Measurements from ENCODE around the gene ABTB2.

ABTB2 gene

DNA sequence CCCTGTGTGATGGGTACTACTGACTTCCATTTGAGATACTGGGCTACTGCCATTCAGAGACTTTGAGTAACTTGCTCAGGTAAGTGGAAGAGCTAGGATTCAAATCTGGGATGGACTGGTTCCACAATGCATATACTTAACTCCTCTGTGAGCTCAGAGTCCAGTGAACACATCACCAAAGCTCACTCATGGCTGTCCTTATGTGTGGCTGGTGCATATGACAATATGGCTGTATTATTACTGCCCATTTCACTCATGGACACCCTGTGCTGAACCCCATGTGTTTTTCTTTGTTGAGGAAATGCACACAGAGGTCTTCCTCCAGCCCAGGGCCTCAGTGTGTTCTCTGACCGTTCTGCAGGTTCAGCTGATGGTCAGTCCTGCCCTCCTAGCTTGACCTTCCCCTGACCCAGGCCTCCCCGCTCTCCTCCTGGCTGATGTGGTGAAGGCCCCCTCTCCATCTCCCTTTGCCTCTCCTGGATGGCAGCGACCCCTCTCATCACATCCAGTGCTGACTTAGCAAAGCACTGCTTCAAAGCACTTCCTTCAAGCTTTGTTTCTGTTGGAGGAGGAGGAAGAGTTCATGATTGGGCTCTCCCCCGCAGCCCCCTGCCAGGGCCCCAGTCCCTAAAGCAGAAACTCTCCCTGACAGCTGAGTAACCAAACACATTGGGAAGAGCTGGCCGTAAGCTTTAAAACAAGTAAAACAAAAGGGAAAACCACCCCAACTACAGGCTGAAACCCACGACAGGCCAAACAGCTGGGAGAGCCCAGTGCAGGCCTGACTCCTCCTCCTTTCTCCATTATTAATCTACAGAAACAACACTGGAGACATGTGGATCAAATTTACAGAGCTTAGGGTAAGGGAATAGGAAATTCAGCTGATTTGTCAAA lies 151.2 kb downstream of the ABTB2 start:
- DNase-seq = no peak

DNA sequence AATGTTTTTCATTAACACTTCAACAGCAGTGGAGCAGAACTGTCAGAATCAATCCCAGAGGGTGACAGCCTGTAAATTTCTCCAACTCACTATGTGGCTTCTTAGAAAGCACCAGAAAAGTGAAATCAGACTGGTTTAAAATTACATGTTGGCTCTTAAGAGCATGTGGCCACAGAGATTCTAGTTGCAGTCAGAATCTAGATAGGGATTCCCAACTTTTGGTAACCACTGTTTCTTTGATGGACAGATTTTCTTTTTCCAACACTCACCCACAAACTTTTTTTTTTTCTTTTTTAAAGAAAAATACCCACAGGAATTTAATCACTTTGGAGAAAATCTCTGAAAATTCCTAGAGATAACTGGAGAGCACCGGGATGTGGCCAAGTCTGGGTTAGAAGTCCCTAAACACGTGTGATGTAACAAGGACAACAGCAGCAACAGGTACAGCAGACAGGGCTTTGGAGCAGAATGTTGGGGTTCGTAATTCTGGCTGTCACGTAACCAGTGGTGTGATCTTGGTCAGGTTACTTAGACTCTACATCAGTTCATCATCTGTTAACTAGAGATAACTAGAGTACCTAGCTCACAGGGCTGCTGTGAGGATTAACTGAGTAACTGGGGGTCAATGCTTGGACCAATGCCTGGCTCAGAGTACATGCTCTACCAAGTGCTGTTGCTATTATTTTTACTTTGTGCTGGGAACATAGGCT lies 152.3 kb downstream of the ABTB2 start:
- DNase-seq = no peak

DNA sequence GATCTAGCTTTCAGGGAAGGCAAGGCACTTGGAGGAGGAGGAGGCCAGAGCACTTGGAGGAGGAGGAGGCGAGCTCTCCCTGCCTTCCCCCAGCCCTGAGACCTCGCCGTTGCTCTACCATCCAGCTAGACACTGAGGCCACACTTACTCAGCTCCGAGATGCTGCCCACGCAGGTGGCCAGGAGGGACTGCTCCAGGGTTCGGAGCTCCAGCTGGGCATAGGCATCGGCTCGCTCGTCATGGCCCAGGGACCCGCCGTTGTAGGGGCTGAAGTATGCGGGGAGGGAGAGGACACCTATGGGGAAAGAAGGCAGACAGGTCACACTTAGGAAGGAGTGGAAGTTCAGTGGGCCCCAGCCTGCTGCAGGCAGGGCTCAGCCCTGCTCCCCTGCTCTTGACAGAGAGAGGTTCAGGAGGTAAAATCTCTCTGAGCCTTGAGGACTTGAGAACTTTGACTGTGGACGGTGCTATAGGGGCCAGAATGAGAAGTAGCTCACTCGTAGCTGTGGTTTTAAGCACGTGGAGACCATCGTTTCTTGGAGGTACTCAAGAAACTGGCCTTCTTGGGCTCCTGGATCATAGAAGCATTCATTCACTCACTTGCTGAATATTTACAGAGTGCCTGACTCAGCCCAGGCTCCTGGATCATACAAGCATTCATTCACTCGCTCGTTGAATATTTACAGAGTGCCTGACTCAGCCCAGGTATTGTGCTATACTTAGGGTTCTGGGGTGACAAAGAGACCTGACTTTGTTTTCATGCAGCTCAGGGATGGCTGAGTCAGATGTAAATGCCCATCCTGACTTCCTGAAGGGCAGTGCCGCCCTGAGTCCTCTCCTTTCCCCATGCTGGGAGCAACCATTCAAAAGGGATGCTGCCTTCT lies 153.2 kb downstream of the ABTB2 start:
- DNase-seq = no peak

DNA sequence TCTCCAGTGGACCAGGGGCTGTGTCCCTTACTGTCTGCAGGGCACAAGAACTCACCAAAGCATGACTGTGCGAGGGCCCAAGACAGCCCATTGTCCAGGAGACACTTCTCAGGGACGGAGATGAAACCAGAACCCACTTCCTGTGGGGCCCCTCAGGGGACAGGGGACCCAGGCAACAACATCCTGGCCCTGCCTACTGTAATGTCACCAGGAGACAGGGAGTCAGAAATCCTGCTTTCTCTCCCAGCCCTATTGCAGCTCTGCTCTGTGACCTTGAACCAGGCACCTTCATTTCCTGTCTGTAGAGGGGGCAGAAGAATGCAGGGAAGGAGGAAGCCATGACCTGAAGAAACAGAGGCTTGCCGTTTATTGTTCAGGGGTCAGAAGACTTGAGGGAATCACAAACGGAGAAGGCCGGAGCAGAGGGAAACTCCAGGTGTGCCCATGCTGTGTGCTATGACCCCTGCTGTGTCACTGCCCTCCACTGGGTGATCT lies 154.4 kb downstream of the ABTB2 start:
- no peak for DNase-seq

DNA sequence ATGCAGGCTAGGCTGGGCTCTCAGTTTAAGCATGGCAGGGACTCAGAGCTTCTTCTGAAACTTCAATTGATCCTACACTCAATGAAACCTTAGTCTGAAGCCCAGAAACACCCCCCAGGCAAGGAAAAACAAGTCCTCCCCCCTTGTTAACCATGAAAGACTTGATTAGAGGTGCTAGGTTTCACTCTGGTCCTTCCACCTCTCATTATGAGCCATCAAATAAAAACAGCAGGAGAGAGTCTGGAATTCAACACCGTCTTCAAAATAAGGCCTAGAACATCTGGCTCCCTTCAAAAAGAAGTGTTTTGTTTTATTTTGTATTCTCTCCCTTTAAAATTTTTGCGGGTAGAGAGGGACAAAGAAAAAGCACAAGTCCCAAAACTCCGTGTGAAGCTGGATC lies 156.7 kb downstream of the ABTB2 start:
- no peak for DNase-seq

DNA sequence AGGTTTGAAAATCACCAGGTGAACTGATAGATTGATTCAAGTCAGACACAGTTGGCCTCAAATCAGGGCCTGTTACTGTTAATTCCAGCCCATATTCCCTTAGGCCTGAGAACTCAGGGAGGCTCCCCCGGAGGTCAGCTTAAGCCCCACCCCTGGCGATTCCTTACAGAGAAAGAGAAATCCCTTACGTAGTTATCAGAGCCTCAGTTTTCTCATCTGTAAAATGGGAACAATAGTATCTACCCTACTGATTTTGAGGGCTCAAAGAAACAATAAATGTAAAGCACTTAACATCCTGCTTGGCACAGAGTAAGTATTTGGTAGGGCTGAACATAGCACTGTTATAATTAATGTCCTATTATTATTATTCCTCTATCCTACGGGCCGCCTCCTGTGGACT lies 158.3 kb downstream of the ABTB2 start:
- no peak for DNase-seq

DNA sequence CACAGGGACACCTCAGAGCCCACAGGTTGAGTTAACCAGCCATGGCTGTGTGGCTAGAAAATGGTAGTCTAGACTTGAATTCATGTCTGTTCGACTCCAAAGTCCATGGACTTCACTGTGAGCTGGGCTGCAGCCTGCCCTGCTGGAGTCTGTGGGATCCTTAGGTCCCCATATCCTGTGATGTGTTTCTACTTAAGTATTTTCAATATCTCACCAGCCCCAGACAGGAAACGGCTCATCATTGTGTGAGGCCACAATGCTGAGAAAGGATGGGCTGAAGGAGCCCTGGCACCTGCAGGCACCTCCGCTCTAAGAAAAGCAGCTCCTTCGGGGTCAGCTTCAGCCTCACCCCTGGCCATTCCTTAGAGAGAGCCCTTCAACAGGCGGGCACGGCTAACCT lies 159.3 kb downstream of the ABTB2 start:
- DNase-seq = no peak

DNA sequence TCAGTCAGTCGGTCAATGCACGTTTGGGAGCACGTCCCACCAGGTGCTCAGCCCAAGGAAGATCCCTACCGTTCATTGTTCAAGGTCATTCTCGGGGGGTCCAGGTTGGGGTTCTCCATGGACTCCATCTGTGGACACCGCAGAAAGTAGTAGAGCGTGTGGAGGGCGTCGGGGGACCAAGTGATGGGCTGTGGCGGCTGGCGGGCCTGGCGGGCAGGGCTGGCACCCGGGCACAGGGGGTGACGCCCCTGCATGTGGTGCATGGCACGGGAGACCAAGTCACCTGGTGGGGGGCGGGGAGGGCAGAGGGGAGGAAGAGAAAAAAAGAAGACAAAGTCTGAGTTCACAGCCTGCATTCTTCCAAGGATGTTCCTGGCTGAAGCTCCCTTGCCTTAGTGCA lies 160.6 kb downstream of the ABTB2 start:
- no peak for DNase-seq

DNA sequence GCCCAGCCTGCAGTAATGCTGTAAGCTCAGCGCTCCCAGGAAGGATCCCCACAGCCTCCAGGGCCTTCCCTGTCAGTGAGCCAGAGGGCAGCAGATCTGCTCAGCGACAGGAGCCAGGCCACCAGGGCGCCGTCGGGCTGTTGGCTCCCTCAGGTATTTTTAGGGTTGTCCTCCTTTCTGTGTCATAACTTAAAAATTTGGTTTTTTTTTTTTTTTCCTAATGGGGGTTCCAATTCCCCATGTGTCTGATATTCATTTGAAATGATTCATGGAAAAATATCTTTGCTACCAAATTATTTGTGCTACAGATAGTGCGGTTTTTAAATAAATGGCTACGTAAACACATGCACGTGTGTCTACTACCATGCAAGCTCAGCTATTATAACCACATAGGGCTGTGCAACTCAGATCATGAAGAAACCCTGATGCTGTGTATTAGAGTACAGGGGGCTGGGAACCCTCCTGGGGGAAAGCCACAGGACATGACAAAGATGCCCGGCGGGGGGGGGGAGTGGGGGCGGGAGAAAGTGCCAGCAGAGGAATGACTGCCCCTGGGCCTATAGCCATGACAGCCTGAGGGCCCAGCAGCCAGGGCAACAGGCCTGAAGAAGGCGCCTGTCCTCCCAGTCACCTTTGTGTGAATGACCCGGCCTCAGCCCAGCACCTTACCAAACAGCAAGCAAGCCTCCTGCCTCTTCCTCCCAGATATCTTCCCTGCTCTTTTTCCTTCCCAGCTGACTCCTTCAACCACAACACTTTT lies 163.1 kb downstream of the ABTB2 start:
- DNase-seq = no peak

DNA sequence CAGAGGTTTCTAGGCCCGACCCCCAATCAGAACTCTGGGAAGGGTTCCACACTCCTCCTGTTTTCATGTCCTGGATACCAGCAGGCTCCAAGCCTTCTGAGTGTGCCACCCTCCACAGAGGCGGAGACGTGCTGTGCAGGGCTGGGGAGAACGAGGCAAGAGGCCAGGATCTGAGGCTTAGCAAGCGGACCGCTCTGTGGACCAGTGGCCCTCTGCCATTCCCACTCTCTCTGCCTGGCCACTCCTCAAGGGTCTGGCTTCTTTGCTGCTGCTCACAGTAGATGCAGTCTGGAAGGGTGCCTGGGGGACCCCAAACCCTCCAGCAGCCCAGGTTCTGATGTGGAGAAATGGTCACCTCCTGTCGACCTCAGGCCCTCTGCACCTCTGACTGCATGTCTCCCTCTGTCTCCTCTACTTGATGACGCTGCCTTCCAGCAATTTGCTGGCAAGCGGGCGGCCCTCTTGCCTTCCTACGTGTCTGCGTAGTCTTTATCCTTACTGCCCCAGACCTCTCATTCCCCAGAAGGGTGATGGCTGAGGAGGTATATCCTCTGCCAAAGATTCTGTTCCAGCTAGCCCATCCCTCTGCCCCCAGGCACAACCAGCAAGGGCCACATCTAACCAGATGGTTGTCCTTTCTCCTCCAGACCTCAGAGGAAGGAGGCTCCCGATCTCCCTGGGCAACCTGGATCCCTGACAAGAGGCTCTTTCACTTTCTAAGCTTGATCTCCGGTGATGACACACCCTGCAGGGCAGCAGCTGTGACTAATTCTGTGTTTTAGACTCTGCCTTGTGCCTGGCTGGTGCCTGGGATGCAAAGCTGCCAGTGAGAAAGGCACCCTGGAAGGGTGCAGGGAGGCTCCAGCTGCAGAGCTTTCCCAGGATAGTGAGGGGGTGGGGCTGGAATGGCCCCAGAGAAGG lies 165.1 kb downstream of the ABTB2 start:
- no peak for DNase-seq

DNA sequence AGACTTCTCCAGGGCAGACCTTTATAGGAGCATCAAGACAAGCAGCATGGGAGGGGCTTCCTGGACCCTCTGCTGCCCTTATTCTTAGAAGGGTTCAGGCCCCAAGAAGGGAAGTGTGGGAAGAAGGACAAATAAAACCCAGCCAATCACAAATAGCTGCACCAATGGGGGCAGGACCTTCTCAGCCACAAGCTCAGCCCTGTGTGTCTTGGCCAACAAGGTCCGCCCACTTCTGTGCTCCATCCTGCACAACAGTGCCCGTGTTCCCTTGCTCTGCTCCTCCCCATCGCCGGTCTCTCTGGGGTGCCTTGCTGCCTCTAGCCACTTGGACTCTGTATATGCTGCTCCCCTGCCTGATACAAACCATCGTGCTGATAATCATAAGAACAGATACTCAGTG lies 166.2 kb downstream of the ABTB2 start:
- DNase-seq = no peak

DNA sequence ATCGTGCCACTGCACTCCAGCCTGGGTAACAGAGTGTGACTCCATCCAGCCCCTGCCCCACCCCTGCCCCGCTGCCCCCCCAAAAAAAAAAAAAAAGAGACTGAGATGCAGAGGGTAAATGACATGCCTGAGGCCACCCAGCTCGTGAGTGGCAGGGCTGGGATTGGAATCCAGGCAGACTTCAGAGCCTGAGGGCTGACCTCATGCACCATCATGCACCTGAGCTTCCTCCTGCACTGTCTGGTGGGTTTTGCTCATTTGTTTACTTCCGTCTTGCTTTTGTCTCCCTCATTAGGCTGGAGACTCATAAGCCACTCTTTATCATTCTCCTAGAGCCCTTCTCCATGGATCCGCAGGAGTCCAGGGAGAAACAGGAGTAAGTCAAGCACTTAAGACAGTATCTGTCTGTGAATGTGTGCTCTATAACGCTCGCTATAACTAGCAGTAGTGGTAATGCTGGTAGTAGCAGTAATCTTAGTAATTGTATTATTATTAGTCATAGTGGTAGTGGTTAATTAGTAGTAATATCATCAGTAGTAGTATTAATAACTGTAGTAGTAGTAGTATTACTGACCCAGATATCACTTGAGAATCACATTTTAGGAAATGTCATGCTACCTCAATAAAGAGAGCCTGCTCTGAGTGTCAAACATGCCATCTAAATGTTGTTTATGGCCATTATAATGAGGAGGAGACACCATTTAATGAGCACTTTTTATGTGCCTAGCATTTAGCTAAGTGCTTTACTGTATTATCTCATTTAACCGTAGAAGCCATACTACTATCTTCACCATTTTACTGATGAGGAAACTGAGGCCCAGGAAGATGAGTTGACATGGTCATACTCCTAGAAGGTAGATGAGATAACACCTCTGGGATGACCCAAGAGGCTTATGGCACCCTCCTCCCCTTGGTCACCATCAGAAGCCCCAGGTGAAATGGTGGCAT lies 167.3 kb downstream of the ABTB2 start:
- no peak for DNase-seq

DNA sequence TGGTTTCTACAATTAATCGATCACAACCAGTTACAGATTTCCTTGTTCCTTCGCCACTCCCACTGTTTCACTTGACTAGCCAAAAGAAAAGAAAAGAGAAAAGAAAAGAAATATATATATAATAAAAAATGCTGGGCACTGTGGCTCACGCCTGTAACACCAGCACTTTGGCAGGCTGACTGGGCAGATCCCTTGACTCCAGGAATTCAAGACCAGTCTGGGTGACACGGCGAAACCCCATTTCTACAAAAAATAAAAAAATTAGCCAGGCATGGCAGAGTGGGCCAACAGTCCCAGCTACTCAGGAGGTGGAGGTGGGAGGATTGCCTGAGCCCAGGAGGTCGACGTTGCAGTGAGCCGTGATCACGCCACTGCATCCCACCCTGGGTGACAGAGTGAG lies 168.6 kb downstream of the ABTB2 start:
- DNase-seq = no peak

DNA sequence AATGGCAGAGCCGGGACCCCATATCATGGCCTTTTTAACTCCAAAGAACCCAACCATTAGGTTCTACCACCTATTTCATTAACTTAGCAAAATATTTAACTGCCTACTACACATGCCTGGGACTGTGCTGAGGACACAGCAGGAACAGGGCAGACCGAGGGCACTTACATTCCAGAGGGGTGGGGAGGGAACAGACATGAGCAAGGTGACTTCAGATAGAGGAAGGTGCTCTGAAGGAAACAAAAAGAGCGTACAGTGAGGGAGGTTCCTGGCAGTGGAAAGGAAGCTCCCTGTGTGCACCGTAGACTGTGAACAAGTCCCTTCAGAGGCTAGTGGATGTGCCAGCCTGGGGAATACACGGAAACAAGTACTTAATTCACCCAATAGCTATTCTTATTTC lies 169.6 kb downstream of the ABTB2 start:
- no peak for DNase-seq

DNA sequence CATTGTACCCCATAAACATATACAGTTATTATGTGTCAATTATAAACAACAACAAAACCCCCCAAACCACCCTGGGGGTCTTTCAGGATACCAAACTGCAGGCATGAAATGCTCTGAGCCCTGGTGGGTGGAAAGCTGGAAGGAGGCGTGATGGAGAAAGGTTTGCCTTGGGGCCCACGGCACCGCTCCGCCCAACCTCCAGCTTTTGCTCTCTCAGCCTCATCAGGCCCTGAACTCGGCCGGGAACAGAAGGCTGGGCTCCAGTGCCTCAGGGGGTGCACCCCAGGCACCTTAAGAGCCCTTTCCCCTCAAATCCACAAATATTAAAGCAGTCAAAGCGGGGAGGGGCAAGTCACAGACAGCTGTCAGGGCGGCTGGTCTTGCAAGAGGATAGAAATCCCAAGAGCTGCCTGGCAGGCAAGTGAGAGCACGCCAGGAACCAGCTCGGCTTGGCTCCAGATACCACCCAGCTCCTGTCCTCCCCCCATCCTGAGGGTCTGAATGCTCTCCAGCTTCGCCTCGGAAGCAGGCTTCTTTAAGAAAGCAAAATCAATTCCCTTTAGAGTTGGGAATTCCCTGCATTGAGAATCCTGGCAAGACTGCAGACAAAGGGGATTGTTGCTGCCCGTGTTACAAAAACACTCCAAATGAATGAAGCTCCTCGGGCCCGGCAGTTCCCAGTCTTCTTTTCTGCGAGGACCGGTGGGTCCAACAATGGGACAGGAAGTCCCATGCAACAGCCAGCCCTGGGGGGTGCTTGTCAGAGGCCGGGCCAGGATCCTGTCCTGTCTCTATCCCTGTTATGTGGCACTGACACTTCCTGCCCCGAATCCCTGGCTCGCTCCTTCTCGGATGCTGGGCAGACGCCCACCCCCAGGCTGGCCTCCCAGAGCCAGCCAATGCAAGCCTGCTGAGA lies 171.6 kb downstream of the ABTB2 start:
- no peak for DNase-seq

DNA sequence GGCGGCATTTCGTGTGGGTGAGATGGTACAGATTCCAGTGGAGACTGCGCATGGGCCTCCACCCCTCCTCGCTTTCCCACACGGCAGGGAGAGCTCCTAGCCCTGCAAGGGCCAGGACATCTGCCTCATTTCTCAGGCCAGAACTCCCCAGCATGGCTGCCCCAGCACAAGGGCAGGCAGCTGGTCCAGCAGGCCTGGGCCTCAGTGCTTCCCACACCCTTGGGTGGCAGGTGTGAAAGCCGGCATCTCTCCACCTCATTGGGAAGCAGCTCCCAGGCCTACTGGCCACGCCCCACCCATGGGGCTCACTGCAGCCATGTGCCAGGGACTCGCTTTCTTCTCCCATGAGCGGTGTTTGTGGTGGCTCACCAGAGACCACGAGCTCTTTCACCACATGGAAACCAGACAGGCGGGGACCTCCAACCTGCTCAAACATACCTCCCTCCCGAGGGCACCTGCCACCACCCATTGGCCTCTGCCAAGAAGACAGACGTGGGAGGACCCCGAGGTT lies 173.2 kb downstream of the ABTB2 start:
- no peak for DNase-seq

DNA sequence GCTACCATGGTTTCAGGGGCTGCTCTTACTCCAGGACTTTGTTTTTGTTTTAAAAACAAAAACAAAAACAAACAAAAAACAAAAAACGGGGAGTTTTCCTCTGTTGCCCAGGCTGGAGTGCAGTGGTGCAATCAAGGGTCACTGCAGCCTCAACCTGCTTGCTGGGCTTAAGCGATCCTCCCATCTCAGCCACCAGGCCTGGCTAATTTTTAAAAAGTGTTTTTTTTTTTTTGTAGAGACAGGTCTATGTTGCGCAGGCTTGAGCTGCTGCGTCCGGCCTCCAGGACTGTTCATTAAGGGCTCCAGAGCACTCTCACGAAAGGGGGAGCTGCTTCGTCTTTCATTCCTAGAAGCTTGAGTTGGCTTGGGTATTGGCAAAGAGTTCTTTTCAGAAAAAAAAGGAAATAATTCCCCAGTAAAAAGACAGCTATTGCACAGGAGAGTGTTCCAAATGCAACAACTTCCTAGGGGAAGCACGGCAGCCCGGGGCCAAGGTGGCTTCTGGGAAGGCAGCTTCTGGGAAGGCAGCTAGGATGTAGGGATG lies 173.9 kb downstream of the ABTB2 start:
- no peak for DNase-seq

DNA sequence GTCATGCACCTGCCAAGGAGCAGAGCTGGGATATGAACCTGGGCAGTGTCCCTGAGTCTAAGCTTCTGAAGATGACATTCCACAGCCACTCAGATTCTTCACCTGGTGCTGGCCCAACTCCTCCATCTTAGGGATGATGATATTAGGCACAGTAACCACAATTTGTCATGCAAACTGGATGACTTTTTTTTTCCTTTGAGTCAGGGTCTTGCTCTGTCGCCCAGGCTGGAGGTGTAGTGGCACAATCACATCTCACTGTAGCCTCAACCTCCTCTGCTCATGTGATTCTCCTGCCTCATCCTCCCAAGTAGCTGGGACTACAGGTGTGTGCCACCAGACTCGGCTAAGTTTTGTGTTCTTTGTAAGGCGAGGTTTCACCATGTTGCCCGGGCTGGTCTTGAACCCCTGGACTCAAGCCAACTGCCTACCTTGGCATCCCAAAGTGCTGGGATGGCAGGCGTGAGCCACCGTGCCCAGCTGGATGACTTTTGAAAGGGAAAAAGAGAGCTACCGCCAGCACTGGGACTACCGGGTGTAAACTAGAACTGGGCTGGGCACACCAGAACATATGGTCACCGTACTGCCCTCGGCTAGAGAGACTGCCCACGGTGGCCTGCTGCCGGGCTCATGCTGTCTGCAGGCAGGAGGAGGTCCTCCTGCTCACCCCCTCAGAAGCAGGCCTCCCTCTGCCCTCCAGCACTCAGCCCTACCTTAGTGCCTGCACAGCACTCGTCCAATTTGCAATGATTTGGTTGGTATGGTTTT lies 174.7 kb downstream of the ABTB2 start:
- DNase-seq = no peak

Data from activated CD4-positive, alpha-beta T cell treated with anti-CD3 and anti-CD28 coated beads, Interleukin-2, amount 50 U/mL, for 16 hours (primary cell).